NB4 (cell line): ENCODE results near the gene CHD3.

Experiments
- POLR2A ChIP-seq: IDR thresholded peaks from 2 replicates; pipeline ENCODE4 v1.6.1; 2011; ENCODE audit warnings: mild to moderate bottlenecking; ENCODE audit not compliant: insufficient read length; ENCODE audit errors: extremely low read depth
- TF ChIP-seq, protein P1 (sequence below): IDR thresholded peaks from one replicate; pipeline ENCODE4 v1.5.1; 2012; ENCODE audit warnings: low read depth, low read length

DNA sequence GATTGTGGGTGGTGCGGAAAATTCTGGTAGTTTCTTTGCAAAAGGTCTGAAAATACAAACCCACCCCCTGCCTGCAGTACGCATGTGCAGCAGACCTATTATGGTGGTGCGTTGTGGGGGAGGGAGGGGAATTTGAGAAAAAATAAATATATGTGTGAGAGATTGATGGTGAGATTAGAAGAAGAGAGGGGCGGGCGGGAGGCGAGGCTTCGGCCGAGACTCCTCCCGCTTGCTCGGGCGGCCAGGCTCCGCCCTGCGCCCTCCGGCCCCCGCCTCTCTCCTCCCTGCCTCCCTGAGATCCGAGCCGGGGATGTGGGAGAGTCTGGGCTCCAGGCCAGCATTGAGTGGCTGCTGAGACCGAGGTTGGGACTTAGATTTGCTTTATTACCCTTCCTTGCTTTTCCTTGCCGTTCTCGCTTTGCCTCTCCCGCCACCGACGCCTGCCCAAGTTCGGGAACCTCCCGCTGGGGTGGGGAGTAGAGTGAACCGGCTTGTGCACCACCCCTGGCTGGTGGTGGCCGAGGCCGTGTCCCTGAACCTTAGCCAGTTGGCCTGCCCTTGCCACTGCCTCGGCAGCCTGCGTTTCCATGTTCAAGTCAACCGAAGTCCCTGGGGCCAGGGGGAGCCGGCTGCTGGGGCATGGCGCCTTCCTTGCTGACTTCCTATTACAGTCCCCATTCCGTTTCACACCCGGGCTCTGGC lies 956 bp upstream of the CHD3 start:
- TF ChIP-seq, protein P1, sequence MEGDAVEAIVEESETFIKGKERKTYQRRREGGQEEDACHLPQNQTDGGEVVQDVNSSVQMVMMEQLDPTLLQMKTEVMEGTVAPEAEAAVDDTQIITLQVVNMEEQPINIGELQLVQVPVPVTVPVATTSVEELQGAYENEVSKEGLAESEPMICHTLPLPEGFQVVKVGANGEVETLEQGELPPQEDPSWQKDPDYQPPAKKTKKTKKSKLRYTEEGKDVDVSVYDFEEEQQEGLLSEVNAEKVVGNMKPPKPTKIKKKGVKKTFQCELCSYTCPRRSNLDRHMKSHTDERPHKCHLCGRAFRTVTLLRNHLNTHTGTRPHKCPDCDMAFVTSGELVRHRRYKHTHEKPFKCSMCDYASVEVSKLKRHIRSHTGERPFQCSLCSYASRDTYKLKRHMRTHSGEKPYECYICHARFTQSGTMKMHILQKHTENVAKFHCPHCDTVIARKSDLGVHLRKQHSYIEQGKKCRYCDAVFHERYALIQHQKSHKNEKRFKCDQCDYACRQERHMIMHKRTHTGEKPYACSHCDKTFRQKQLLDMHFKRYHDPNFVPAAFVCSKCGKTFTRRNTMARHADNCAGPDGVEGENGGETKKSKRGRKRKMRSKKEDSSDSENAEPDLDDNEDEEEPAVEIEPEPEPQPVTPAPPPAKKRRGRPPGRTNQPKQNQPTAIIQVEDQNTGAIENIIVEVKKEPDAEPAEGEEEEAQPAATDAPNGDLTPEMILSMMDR = no peak
- TF ChIP-seq POLR2A = no peak
